ENCODE measurements around the gene PAIP2B. TPM values are rescaled to one million over a fixed set of nuclear protein-coding genes. Genes with fewer than 3 reads are reported as not detected.
"Not testable (repeated sequence)": the region's sequence is repeated elsewhere in the genome, so short reads cannot be mapped to it uniquely, and the experiment has no call there.

PAIP2B gene
- total RNA-seq, 1 donor from 2014 or later = 0.78 TPM

DNA sequence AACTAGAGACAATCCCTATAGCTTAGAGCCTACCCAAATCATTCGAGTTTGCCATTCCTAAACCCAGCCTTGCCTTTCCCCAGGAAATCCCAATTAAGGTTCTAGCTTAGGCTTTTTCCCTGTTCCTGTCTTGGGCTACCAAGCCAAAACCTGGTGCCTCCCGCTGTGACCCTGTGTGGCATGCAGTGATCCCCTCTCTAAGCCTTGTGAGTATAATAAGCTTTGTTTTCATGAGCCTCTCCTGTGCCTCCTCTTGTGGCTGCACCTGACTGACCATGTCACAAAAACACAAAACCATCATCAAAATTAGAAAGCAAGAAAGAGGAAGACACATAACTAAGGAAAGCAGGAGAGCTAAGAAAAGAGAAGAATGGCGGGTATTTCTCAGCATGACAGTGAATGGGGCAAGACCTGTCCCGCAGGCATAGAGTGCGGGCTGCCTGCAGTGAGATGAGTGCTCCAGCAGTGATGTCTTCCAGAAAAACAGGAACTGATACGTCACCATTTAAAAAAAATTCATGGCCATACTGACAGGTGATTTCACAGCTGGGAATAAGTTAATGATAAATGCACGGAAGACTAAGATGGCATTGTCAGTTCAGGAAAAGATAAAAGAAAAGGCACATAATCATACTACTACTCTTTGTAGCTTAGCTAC is 9.2 kb upstream of the PAIP2B start:
- Mint-ChIP-seq H3K4me3 (ENCODE audit: unreplicated experiment) (no peak overlapping the region), H3K27me3 (ENCODE audit: unreplicated experiment) (peaks cover 76% of the 10 kb centered on the region), H3K36me3 (ENCODE audit: unreplicated experiment) (no peaks in the 10 kb centered on the region), H3K27ac (ENCODE audit: unreplicated experiment) (no peak overlapping the region), H3K9me3 (ENCODE audit: unreplicated experiment) (peaks cover 4% of the 10 kb centered on the region), H3K4me1 (ENCODE audit: unreplicated experiment) (no peaks in the 10 kb centered on the region)
- no peak for DNase-seq (ENCODE audit: extremely low spot score, unreplicated experiment)
- TF ChIP-seq CTCF (IDR thresholded peaks at IDR 0.05) = no peak

DNA sequence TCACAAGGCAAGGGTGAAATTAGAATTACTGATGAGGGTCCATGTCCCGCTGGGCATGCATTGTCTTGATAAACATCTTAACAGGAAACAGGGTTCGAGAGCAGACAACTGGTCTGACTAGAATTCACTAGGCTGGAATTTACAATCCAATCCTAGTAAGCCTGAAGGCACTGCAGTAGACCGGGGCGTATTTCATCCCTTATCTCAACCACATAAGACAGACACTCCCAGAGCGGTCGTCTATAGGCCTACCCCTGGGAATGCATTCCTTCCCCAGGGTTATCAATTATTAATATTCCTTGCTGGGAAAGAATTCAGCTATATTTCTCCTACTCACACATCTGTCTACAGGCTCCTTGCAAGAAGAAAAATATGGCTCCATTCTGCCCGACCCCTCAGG is 6.2 kb upstream of the PAIP2B start:
- H3K4me1 Mint-ChIP-seq (ENCODE audit: unreplicated experiment); H3K4me3 Mint-ChIP-seq (ENCODE audit: unreplicated experiment); DNase-seq (ENCODE audit: extremely low spot score, unreplicated experiment); H3K9me3 Mint-ChIP-seq (ENCODE audit: unreplicated experiment); H3K27ac Mint-ChIP-seq (ENCODE audit: unreplicated experiment); H3K36me3 Mint-ChIP-seq (ENCODE audit: unreplicated experiment): not testable (repeated sequence)
- peaks cover 64% of the 10 kb centered on the region for H3K27me3 Mint-ChIP-seq (ENCODE audit: unreplicated experiment)

DNA sequence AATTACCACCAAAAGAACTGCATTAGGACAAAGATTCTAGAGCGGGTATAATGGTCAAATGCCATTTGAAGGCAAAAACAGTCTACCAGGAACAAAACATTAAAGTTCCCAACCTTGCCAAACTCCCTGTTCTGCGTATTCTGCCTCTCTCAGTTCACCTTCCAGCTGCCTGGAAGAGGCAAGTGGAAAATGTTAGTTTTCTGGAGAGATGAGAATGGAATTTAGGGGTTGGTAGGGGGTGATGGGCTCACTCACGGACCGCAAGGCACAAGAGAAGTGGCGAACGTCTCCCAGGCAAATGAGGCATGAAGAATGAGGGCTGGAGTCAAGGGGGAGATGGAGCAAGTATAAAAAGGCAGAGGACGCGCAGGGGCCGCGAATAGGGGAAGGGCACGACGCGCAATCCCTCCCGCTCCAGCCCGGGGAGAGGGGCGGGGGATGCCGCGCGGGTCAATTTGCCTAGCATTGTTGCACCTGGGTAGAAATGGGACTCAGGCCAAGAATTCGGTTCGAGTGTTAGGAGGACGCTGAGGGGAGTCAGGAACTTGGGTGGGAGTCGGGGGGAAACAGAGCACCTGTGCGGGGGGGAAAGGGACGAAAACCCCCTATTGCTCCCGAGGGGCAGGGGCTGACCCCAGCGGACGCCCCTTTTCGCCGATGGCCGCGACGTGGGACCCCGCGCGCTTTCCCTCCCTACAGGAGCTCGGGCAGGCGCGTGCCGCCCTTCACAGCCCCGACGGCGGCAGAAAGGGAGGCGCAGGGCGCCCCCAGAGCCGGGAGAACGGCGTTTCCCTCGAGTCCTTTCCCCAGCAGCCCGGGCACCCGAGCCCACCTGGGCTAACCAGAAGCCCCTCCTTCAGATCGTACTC is 573 bp downstream of the PAIP2B start:
- no peaks in the 10 kb centered on the region for H3K9me3 Mint-ChIP-seq (ENCODE audit: unreplicated experiment)
- H3K4me1 Mint-ChIP-seq (ENCODE audit: unreplicated experiment) = peaks cover 7% of the 10 kb centered on the region
- DNase-seq (ENCODE audit: extremely low spot score, unreplicated experiment) = no peak
- peaks cover 51% of the 10 kb centered on the region for H3K27me3 Mint-ChIP-seq (ENCODE audit: unreplicated experiment)
- peak overlapping the region; percentile 95 for H3K4me3 Mint-ChIP-seq (ENCODE audit: unreplicated experiment)
- TF ChIP-seq CTCF (IDR thresholded peaks at IDR 0.05) = no peak
- H3K36me3 Mint-ChIP-seq (ENCODE audit: unreplicated experiment) = no peaks in the 10 kb centered on the region
- H3K27ac Mint-ChIP-seq (ENCODE audit: unreplicated experiment) = peak overlapping the region; percentile 51

DNA sequence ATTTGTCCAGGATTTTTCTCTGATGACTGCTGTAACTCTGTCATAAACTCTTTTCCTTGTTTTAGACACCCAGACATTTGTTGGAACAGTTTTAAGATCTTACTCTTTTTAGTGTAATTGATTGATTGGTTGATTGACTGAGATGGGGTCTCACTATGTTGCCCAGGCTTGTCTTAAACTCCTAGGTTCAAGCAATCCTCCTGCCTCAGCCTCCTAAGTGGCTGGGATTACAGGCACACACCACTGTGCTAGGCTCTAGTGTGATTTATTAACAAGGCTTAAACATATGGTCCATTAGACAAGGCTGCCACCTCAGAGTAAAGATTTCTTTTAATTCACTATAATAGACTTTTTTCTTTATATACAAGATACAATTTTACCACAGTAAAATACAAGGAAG is 2.0 kb downstream of the PAIP2B start:
- Mint-ChIP-seq H3K27ac (ENCODE audit: unreplicated experiment) (no peak overlapping the region), H3K36me3 (ENCODE audit: unreplicated experiment) (no peaks in the 10 kb centered on the region), H3K27me3 (ENCODE audit: unreplicated experiment) (peaks cover 53% of the 10 kb centered on the region), H3K4me3 (ENCODE audit: unreplicated experiment) (no peak overlapping the region), H3K9me3 (ENCODE audit: unreplicated experiment) (no peaks in the 10 kb centered on the region), H3K4me1 (ENCODE audit: unreplicated experiment) (peaks cover 7% of the 10 kb centered on the region)
- DNase-seq (ENCODE audit: extremely low spot score, unreplicated experiment) = no peak
- no peak for TF ChIP-seq CTCF (IDR thresholded peaks at IDR 0.05)

- H3K4me3 Mint-ChIP-seq (ENCODE audit: unreplicated experiment) = no peak overlapping the region
- no peaks in the 10 kb centered on the region for H3K9me3 Mint-ChIP-seq (ENCODE audit: unreplicated experiment)
- no peak overlapping the region for H3K27ac Mint-ChIP-seq (ENCODE audit: unreplicated experiment)
- no peaks in the 10 kb centered on the region for H3K36me3 Mint-ChIP-seq (ENCODE audit: unreplicated experiment)
- peaks cover 55% of the 10 kb centered on the region for H3K27me3 Mint-ChIP-seq (ENCODE audit: unreplicated experiment)
- no peak for DNase-seq (ENCODE audit: extremely low spot score, unreplicated experiment)
- TF ChIP-seq CTCF (IDR thresholded peaks at IDR 0.05) = no peak
- H3K4me1 Mint-ChIP-seq (ENCODE audit: unreplicated experiment) = peaks cover 7% of the 10 kb centered on the region
Measured at GRCh38 chr2:71224457-71224856, 2.4 kb downstream of the PAIP2B start.

All from osteocyte (in vitro differentiated cells).